GM12892 (cell line): ENCODE measurements around the gene CFAP221.
A peak's percentile ranks its signal among the peaks of the same experiment; 100 is the strongest.

Experiments used
- DNase-seq: peaks from one replicate; pipeline ENCODE4 v3.0.0; 2011; ENCODE audit not compliant: insufficient read length
- FAIRE-seq: peaks from 2 replicates; lab custom pipeline; 2011; peaks lifted over from hg19 to GRCh38; lab: Jason Lieb, UNC
- POLR2A ChIP-seq: IDR thresholded peaks from 2 replicates; pipeline ENCODE4 v1.6.1; 2011; ENCODE audit warnings: low read depth, low read length, control low read depth
- POLR2AphosphoS5 ChIP-seq: IDR thresholded peaks from 2 replicates; pipeline ENCODE4 v1.6.1; 2011; ENCODE audit warnings: low read depth, low read length, control low read depth
- TAF1 ChIP-seq: IDR thresholded peaks from 2 replicates; pipeline ENCODE4 v1.6.1; 2011; ENCODE audit warnings: low read depth, mild to moderate bottlenecking, control low read depth, low read length, borderline replicate concordance

CFAP221 gene

GRCh38 chr2:119691651-119692245, 147.5 kb downstream of the CFAP221 start:
- DNase-seq (no peak), FAIRE-seq (no peak)
- TF ChIP-seq POLR2A, result no peak
- TF ChIP-seq TAF1, result no peak
- TF ChIP-seq POLR2AphosphoS5, result no peak

- no peak for DNase-seq
- no peak for TF ChIP-seq TAF1
- FAIRE-seq, result no peak
Measured at GRCh38 chr2:119692310-119692709, 148.1 kb downstream of the CFAP221 start.

- FAIRE-seq, result no peak
- TF ChIP-seq POLR2AphosphoS5 (no peak), TAF1 (no peak), POLR2A (no peak)
- DNase-seq, result no peak
Measured at GRCh38 chr2:119692954-119693353, 148.7 kb downstream of the CFAP221 start.

- FAIRE-seq, result no peak
- no peak for TF ChIP-seq POLR2AphosphoS5
- TF ChIP-seq POLR2A, result no peak
- no peak for TF ChIP-seq TAF1
- no peak for DNase-seq
Measured at GRCh38 chr2:119693567-119693966, 149.3 kb downstream of the CFAP221 start.

GRCh38 chr2:119693967-119694366, 149.7 kb downstream of the CFAP221 start:
- FAIRE-seq (peak; percentile 58), DNase-seq (no peak)
- TF ChIP-seq POLR2A, result no peak

- DNase-seq (no peak), FAIRE-seq (no peak)
Measured at GRCh38 chr2:119694470-119694844, 150.2 kb downstream of the CFAP221 start.

GRCh38 chr2:119694845-119695521, 150.7 kb downstream of the CFAP221 start:
- no peak for FAIRE-seq
- no peak for TF ChIP-seq TAF1
- TF ChIP-seq POLR2A, result no peak
- TF ChIP-seq POLR2AphosphoS5, result no peak
- DNase-seq, result no peak

More at GRCh38 chr2:119694470-119694844, 150.2 kb downstream of the CFAP221 start:
- TF ChIP-seq POLR2AphosphoS5 (no peak), POLR2A (no peak), TAF1 (no peak)

GRCh38 chr2:119696005-119696404, 151.8 kb downstream of the CFAP221 start:
- FAIRE-seq, result no peak
- no peak for DNase-seq
- TF ChIP-seq POLR2A, result no peak

- DNase-seq, result no peak
- TF ChIP-seq TAF1 (no peak), POLR2AphosphoS5 (no peak), POLR2A (no peak)
- no peak for FAIRE-seq
Measured at GRCh38 chr2:119696494-119697030, 152.3 kb downstream of the CFAP221 start.

GRCh38 chr2:119697290-119698020, 153.2 kb downstream of the CFAP221 start:
- TF ChIP-seq POLR2A (no peak), POLR2AphosphoS5 (no peak), TAF1 (no peak)
- FAIRE-seq (no peak), DNase-seq (no peak)

GRCh38 chr2:119698246-119698645, 154.0 kb downstream of the CFAP221 start:
- TF ChIP-seq POLR2AphosphoS5 (no peak), POLR2A (no peak), TAF1 (no peak)
- no peak for FAIRE-seq
- DNase-seq, result no peak

GRCh38 chr2:119699016-119699606, 154.9 kb downstream of the CFAP221 start:
- no peak for DNase-seq
- no peak for TF ChIP-seq TAF1
- no peak for TF ChIP-seq POLR2AphosphoS5
- TF ChIP-seq POLR2A, result no peak
- FAIRE-seq, result no peak
